Esophagus squamous epithelium (tissue), 5 donors: ENCODE data around the gene CD47. TPM values are rescaled to one million over a fixed set of nuclear protein-coding genes. Genes with fewer than 3 reads are reported as not detected.

ENCODE experiments used
- DNase-seq: peaks from one replicate; lab custom pipeline; 2025; lab: John Stamatoyannopoulos, UW
- H3K27ac ChIP-seq, 4 donors: fragments of 200-600 bp; sonication (generic); one replicate each; pipeline ENCODE4 v1.5.1; 2016 to 2019; ENCODE audit warnings: mild to moderate bottlenecking in 1 of 4
- H3K27me3 ChIP-seq, 4 donors: fragments of 200-600 bp; sonication (generic); 1 replicate in 3 of 4; 2 replicates in 1 of 4; pipeline versions ENCODE4 v1.5.1 to v1.6.0; 2017 to 2021; ENCODE audit warnings: antibody characterized with exemption in 1 of 4
- H3K36me3 ChIP-seq, 3 donors: fragments of 200-600 bp; sonication (generic); one replicate each; pipeline ENCODE4 v1.5.1; 2016 to 2019
- H3K4me1 ChIP-seq, 3 donors: fragments of 200-600 bp; sonication (generic); one replicate each; pipeline ENCODE4 v1.5.1; 2017 to 2019
- H3K4me3 ChIP-seq, 4 donors: fragments of 200-600 bp; sonication (generic); 1 replicate in 3 of 4; 2 replicates in 1 of 4; pipeline ENCODE4 v1.5.1; 2016 to 2019; ENCODE audit warnings: mild to moderate bottlenecking in 2 of 4, moderate library complexity in 1 of 4
- H3K9me3 ChIP-seq, 3 donors: fragments of 200-600 bp; sonication (generic); one replicate each; pipeline ENCODE4 v1.5.1; 2016 to 2019
- CTCF ChIP-seq, 6 experiments: fragments of 450-650 bp in 4 of 6; fragments of 200-600 bp in 2 of 6; sonication (generic) in 2 of 6; IDR thresholded peaks; one replicate each; pipeline ENCODE4 v1.5.1; 2016 to 2019; ENCODE audit warnings: antibody characterized with exemption in 6 of 6, mild to moderate bottlenecking in 4 of 6, moderate library complexity in 4 of 6
- POLR2A ChIP-seq, 4 donors: fragments of 450-650 bp; IDR thresholded peaks; one replicate each; pipeline ENCODE4 v1.6.1; 2017; ENCODE audit warnings: antibody characterized with exemption in 4 of 4, mild to moderate bottlenecking in 4 of 4, moderate library complexity in 3 of 4
- WGBS, 2 donors: methylation state at CpG; one replicate each; pipeline ENCODE4 v1.1.5; 2018; 5-methylcytosine and 5-hydroxymethylcytosine counted together
- intact Hi-C: fragments of 100-400 bp; cut with DNase I; formaldehyde crosslinking; loops from one replicate; pipeline ENCODE4 v1.15.0; 2022
- total RNA-seq, 4 donors: library from RNA; depleted of rRNA; stranded (reverse); fragments of >200 nt; gene quantifications; one replicate each; pipeline ENCODE4 v1.1.0, GENCODE V29; 2016
- donor health status: DM: yes; HTN: yes; CAD: no.

CD47 gene
- total RNA-seq, 4 donors from 2014 or later = 79.0 to 177 (median 115) TPM

- Histone ChIP-seq H3K27me3 (no peaks in the 10 kb centered on the region), H3K9me3 (no peaks in the 10 kb centered on the region), H3K27ac (peak overlapping the region; percentile 17 to 51 (median 41)), H3K36me3 (no peaks in the 10 kb centered on the region), H3K4me3 (peak overlapping the region in 1 of 4 donors; percentile 16), H3K4me1 (peaks cover 16 to 57% (median 23%) of the 10 kb centered on the region in 3 donors)
- intact Hi-C loops = no loop called here
- 27 to 30% methylated on average over 7 to 8 of the region's 11 CpGs for WGBS, 2 donors
- no peak for DNase-seq
- no peak for TF ChIP-seq POLR2A (IDR thresholded peaks at IDR 0.05)
- no peak for TF ChIP-seq CTCF (IDR thresholded peaks at IDR 0.05)
Measured at GRCh38 chr3:108006077-108006771, 84.6 kb downstream of the CD47 start.

GRCh38 chr3:108004647-108005046 lies 86.2 kb downstream of the CD47 start:
- intact Hi-C loops = no loop called here
- Histone ChIP-seq H3K36me3 (no peaks in the 10 kb centered on the region), H3K9me3 (no peaks in the 10 kb centered on the region), H3K27ac (no peak overlapping the region), H3K4me3 (no peak overlapping the region), H3K4me1 (peaks cover 23 to 66% (median 32%) of the 10 kb centered on the region in 3 donors), H3K27me3 (no peaks in the 10 kb centered on the region)
- WGBS, 2 donors = 75 to 88% methylated on average over 9 of the region's 9 CpGs
- TF ChIP-seq POLR2A (IDR thresholded peaks at IDR 0.05) (no peak), CTCF (IDR thresholded peaks at IDR 0.05) (no peak)
- DNase-seq = no peak

GRCh38 chr3:108001457-108001856 lies 89.4 kb downstream of the CD47 start:
- no peak for TF ChIP-seq CTCF (IDR thresholded peaks at IDR 0.05)
- WGBS, 2 donors = 20 to 71% methylated on average over 1 of the region's 1 CpG
- Histone ChIP-seq H3K4me3 (no peak overlapping the region), H3K9me3 (no peaks in the 10 kb centered on the region), H3K4me1 (peaks cover 15 to 56% (median 26%) of the 10 kb centered on the region in 3 donors), H3K27me3 (no peaks in the 10 kb centered on the region), H3K27ac (peak overlapping the region; percentile 42 to 73 (median 58)), H3K36me3 (no peaks in the 10 kb centered on the region)
- DNase-seq = no peak
- intact Hi-C loops = no loop called here

GRCh38 chr3:107999215-107999775 lies 91.5 kb downstream of the CD47 start:
- TF ChIP-seq POLR2A (IDR thresholded peaks at IDR 0.05) (no peak), CTCF (IDR thresholded peaks at IDR 0.05) (peak in 1 of 6 experiments; percentile 21)
- no peak overlapping the region for H3K27ac ChIP-seq
- WGBS, 2 donors = 80 to 83% methylated on average over 5 of the region's 5 CpGs
- no peak overlapping the region for H3K4me3 ChIP-seq
- DNase-seq = no peak
- H3K9me3 ChIP-seq = no peaks in the 10 kb centered on the region
- H3K27me3 ChIP-seq = no peaks in the 10 kb centered on the region
- intact Hi-C loops = no loop called here
- H3K4me1 ChIP-seq = peaks cover 11 to 47% (median 19%) of the 10 kb centered on the region in 3 donors
- H3K36me3 ChIP-seq = no peaks in the 10 kb centered on the region

GRCh38 chr3:107997671-107998070 lies 93.2 kb downstream of the CD47 start:
- DNase-seq = no peak
- intact Hi-C loops = no loop called here

More at GRCh38 chr3:107997671-107998070, 93.2 kb downstream of the CD47 start:
- TF ChIP-seq POLR2A (IDR thresholded peaks at IDR 0.05) (no peak), CTCF (IDR thresholded peaks at IDR 0.05) (no peak)
- H3K27me3 ChIP-seq = no peaks in the 10 kb centered on the region
- no peaks in the 10 kb centered on the region for H3K36me3 ChIP-seq
- peaks cover 21 to 59% (median 35%) of the 10 kb centered on the region in 3 donors for H3K4me1 ChIP-seq
- H3K9me3 ChIP-seq = no peaks in the 10 kb centered on the region
- H3K27ac ChIP-seq = no peak overlapping the region
- no peak overlapping the region for H3K4me3 ChIP-seq
